A549 (cell line): ENCODE data around the gene AEBP1.

Experiments used
- CTCF ChIP-seq: fragments of >200 bp; sonication (Bioruptor Twin); formaldehyde crosslinking; IDR thresholded peaks from 3 replicates; pipeline ENCODE4 v1.5.1; 2016
- JUNB ChIP-seq: fragments of >200 bp; sonication (Bioruptor Twin); formaldehyde crosslinking; IDR thresholded peaks from 2 replicates; pipeline ENCODE4 v1.6.1; 2016
- POLR2A ChIP-seq: IDR thresholded peaks from 2 replicates; pipeline ENCODE4 v1.6.1; 2012; ENCODE audit warnings: mild to moderate bottlenecking, low read length
- REST ChIP-seq: fragments of 200-600 bp; sonication (generic); IDR thresholded peaks from 2 replicates; pipeline ENCODE4 v1.6.1; 2016; ENCODE audit warnings: antibody characterized with exemption, mild to moderate bottlenecking, moderate library complexity
- SREBF2 ChIP-seq: fragments of 450-650 bp; IDR thresholded peaks from 2 replicates; pipeline ENCODE4 v1.6.1; 2014; ENCODE audit warnings: mild to moderate bottlenecking, moderate library complexity

GRCh38 chr7:44117801-44118429, 13.8 kb downstream of the AEBP1 start:
- TF ChIP-seq CTCF, result no peak
- no peak for TF ChIP-seq REST
- TF ChIP-seq POLR2A, result no peak
- no peak for TF ChIP-seq SREBF2
- TF ChIP-seq JUNB, result no peak
